T-helper 1 cell treated with Interleukin-12 subunit alpha and Interleukin-12 subunit beta and Interleukin-4 antibody, amounts not matched to agents 30 ng/mL and 1 ng/mL, for 36 hours (primary cell): Measurements from ENCODE around the gene PRKCD. TPM values are rescaled to one million over a fixed set of nuclear protein-coding genes. Genes with fewer than 3 reads are reported as not detected.
"Not testable (repeated sequence)": the region's sequence is repeated elsewhere in the genome, so short reads cannot be mapped to it uniquely, and the experiment has no call there.

Source experiments
- intact Hi-C: fragments of 100-400 bp; cut with micrococcal nuclease; formaldehyde crosslinking; loops from one replicate; pipeline ENCODE4 v1.15.1; 2024
- total RNA-seq: library from RNA; stranded (reverse); gene quantifications from 2 replicates; pipeline ENCODE4 v1.2.3, GENCODE V29; 2022

The PRKCD gene
- total RNA-seq, 1 donor from 2014 or later, result 27.5 TPM

DNA sequence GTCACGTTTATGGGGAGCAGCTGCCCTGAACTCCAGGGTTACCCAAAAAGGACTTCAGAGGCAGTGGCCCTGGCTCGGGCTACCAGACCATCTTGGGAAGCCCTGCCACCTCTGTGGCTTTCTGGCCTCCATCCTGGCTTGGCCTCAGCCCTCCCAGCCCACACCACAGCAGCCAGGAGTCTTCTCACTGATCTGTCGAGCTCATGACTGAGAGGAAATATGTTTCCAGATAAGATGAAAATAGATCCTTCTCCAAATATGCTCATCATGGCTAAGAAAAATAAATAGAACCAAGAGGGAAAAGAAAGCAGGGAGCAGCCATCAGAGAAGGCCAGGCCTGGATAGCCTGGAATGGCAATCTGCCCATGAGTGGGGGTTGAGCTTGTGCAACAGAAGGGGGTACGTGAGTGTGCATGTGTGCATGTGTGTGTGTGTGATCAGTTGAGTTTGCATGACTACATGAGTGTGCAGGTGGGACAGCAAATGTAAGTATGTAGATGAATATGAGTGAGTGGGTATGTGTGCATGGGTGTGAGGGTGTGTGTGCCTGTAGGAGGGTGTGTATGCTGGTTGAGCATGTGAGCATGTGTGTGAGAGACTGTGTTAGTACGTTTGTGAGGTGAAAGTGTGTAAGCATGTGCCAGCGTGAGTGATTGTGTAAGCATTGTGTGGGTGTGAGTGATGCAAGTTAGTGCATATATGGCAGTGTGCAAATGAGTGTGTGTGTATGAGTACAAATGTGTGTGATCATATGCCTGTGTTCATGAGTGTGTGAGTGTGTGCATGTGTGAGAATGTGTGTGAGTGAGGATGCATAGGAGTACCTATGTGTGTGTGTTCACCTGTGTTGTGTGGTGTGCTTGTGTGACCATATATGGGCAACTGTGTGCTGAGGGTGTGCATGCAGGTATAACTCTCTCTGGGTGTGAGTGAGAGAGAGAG lies 20.8 kb upstream of the PRKCD start:
- intact Hi-C loops, result loop anchor here (10.0 kb wide), 1 partner anchor 1755 kb away; the partner anchor contains the start of gene MANF

- intact Hi-C loops, result no loop called here
These were observed 19.9 kb upstream of the PRKCD start for GRCh38 chr3:53140847-53141845.

DNA sequence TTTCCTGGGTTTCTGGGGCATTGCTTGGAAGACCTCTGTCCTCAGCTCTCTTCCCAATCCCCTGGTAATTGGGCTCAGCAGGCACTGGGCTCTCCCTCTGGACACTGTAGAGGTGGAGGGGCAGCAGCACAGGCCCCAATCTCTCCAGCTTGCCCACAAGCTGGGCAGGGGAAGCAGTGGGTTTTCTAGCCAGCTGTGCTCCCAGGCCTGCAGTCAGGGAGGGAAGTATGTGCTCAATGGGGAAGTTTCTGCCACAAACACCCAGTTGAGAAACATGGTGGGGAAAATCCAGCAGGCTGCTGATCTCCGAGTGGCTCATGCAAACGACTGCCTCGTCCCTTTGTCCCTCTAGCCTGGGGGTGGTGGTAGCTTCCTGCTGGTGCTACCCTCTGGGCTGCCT lies 18.0 kb upstream of the PRKCD start:
- intact Hi-C loops, result no loop called here

DNA sequence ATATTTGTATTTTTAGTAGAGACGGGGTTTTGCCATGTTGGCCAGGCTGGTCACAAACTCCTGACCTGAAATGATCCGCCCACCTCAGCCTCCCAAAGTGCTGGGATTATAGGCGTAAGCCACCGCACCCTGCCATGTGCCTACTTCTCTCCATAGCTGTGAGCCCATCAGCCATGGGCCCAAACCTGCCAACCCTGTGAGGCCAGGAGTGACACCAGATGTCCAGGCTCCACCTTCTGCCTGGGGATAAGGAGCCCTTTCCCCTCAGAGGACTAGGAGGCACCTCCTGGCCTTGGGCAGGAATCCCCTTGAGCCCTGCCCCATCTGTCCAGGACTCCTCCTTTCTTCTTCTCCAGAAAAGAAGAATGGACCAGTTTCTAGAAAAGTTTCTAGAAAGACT lies 16.6 kb upstream of the PRKCD start:
- intact Hi-C loops, result no loop called here

- intact Hi-C loops, result no loop called here
These were observed 15.9 kb upstream of the PRKCD start for GRCh38 chr3:53144862-53145712.

DNA sequence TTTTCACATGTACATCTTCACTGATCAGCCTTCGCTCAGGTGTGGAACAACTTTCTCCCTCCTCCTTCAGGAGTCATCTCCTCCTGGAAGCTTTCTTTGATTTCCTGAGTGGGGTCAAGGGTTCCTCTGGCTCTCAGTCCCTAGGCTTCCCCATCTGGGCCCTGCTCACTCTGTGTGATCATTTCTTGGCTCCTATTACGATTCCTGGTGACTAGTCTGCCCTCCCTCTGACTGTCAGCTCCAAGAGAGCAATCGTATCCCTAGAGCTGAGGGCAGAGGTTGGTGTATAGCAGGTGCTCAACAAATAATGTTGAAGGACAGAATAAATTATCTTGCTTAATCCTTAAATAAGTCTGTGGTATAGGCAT lies 15.3 kb upstream of the PRKCD start:
- intact Hi-C loops, result no loop called here

DNA sequence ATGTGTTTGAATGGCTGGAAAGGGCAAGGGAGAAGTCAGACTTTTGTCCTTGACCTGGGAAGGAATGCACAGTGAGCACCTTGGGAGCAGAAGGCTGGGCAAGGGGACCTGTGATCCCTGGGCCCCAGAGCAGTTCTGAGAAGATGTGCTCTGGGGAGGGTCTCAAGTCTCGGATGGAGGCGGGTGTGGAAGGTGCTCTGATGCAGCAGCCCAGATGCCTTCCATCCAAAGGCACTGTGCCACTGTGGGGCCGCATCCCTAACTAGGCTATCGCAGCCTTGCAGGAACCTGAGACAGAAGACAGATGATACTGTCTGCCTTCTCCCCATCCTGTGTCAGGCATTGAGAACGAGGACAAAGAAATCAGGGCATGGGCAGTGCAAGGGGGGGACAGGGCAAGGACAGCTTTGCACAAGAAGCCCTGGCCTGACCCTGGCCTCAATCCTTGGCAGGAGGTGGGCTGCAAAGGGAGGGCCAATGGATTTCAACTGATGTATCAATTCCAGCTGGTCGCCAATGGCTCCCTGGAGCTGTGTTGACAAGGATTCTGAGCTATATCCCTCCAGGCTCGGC lies 14.6 kb upstream of the PRKCD start:
- intact Hi-C loops, result no loop called here

GRCh38 chr3:53147151-53147902 lies 13.7 kb upstream of the PRKCD start:
- intact Hi-C loops, result no loop called here

GRCh38 chr3:53147903-53148400 lies 13.1 kb upstream of the PRKCD start:
- intact Hi-C loops, result no loop called here

DNA sequence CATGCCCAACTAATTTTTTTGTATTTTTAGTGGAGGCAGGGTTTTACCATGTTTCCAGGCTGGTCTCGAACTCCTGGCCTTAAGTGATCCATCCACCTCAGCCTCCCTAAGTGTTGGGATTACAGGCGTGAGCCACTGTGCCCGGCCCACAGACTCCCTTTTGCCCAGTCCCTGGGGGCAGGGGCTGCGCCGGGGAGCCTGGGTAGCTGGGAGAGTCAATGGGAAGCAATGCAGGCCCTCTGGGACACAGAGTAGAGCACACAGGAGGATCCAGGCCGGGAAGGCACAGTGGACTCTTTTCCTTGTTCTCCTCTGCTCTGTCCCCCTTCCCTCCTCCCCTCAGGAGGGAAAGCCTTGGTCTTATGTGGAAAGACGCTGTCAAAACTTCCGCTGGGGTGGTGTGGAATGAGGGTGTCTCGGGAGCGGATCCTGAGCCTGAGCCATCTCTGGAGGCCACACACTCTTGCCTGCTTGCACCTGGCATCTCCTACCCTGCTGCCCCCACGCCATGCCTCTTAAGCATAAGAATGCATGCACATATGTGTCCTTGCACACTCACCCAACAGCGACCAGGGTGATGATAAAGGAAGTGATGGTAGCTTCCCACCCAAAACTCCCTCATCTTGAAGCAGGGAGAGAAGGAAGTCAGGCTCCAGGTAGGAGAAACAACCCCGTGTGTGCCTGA lies 11.9 kb upstream of the PRKCD start:
- intact Hi-C loops, result no loop called here

DNA sequence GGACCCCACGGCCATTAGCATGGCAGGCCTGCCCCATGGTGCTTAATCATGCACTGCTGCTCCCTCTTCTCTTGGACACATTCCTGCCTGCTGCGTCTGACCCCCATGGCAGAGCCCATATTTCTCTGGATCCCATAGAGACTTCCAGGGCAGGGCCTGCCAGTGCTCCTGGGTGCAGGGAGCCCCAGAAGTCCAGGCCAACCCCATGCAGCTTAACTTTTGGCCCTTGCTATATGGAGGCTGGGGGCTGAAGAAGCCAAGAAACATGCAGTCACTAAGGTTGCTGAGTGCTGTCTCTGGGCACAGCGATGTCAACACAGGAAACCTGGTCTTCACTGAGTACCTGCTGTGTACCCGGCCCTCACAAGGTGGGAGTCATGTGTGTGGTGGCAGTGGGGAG lies 11.3 kb upstream of the PRKCD start:
- intact Hi-C loops, result no loop called here

DNA sequence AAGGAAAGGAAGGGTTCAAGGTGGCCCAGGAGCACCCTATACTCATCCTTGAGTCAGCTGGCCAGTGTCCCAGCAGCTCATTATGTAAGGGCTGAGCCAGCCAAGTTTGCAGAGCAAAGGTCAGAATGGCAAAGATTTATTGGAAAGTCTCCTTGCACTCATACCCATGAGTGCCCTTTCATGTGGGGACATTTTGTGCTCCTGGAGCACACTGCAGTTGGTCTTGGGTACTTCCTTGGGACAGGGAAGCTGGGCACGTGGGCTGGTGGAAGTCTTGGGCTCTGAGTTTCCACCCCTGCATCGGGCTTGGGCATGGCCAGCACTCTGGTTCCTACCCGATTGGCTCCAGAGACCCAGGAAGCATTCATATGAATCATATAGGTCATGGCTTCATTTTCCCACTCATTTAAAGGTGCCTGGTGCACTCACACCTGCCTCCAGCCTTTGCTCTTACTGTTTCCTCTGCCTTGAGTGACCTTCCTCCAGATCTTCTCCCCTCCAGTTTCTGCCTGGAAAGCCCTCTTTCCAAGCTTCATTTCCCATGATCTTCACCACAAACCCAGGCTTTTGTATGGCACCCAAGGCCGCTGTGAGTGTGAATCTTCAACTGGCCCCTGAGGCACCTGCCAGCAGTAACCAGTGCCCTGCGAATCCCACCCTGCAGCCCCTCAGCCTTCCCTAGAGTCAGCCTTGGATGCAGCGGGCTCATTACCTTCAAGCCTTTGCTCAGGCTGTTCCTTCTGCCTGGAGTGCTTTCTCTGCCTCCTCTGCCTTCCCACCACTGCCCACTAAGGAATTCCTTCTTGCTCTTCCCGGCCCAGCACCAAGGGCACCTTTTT lies 10.5 kb upstream of the PRKCD start:
- intact Hi-C loops, result no loop called here

GRCh38 chr3:53151086-53151438 lies 9.9 kb upstream of the PRKCD start:
- intact Hi-C loops, result not testable (repeated sequence)

DNA sequence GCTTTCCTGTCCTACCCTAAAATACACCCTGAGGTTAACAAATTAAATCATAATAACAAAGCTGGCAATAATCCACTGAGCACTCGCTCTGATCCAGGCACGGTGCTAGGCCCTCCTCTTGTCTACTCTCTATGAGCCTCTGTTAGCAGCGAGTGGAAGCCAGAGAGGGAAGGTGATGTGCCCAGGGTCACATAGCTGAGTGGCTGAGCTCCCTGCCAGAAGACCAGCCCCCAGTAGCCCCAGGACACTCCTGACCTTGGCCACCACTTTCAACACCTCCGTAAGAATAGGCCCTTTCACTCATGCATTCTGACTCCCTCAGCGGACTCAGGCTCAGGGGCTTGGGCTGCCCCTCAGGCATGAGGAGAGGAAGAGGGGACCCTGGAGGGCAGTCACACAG lies 9.5 kb upstream of the PRKCD start:
- intact Hi-C loops, result no loop called here

DNA sequence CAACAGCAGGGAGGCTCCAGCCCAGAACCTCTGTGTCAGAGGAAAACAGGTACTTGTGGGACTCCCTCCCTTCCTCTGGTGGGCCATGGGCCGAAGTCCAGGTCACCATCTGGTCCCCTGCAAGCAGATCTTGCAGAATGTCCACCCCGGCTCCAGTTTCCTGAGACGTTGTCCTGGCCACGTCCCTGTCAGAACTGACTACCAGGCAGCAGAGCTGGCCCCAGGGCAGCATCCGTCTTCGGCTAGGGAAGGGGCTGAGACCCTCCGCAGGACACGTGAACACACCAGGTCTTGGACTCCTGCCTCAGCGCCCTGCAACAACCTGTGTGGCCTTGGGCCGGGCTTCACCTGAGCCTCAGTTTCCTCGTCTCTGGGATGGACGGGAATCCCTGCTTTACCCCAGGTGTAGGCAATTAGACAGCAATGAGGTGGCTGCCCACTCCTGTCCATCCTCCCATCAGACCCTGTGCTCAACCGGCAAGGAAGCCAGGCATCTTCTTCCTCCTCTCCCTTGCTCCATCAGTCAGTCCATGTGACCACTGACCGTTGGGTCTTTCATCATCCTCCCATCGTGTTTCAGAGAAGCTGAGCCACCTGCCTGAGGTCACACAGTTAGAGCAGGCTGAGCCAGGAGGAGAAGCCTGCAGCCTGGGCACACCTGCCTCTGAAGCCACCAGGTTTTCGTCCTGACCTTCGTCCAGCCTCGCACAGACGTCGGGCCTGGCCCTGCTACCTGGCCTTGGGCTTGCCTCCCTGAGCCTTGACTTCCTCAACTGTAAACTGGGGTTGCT lies 8.9 kb upstream of the PRKCD start:
- intact Hi-C loops, result no loop called here

DNA sequence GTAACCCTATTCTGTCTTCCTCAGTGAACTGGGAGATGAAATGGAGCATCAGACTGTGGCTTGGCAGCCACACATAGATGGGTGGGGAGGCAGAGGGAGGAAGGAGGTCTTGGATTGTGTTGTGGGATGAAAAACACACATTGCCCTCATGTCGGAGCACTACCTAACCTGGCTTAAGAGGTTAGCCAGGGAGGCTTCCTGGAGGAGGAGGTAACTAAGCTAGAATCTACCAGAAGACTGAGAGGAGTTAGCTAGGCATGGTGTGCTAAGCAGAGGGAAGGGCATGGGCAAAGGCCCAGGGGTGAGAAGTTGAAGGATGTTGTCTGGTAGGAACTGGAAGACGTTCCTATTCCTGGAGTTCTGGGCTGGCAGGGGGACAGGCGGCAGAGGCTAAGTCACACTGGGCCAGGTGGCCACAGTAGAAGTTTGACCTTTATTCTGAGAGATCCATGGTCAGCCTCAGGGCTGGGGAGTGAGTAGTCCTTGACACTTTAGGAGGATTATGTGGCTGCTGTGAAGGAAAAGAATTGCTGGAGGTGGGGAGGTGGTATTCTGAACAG lies 7.7 kb upstream of the PRKCD start:
- intact Hi-C loops, result no loop called here

DNA sequence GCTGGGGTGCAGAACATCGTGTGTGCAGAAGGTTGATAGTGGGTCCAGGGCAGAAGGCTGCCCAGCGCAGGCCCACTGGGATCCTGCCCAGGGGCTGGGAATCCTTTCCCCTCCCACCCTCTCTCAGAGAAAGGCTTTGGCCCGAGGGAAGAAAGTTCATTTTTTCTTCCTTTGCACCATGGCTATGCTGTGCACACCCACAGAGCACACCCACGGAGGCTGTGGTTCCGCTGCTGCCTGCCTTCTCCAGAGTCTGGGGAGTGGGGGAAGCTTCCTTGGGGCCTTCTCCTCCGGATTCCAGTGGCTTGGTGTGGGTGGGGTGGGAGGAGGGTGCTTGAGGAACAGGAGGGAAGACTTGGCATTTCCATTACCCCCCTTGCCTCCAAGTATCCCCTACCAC lies 7.0 kb upstream of the PRKCD start:
- intact Hi-C loops, result no loop called here
